ENCODE data around the gene TCTN2. TPM values are rescaled to one million over a fixed set of nuclear protein-coding genes. Genes with fewer than 3 reads are reported as not detected.

TCTN2 gene
- polyA plus RNA-seq: 14.3 and 15.1 TPM in 2 replicates
- polyA minus RNA-seq: 12.4 and 13.9 TPM in 2 replicates

GRCh38 chr12:123670882-123671728, at the start of gene TCTN2:
TSS of gene TCTN2 (plus strand) at chr12:123671113. CDS start at chr12:123671241, 128 bp downstream.
- Histone ChIP-seq H3K4me2 (ENCODE audit: low read length) (peak within 1 kb of the TSS; percentile 98), H3F3A (ENCODE audit: insufficient read depth, low read length, poor library complexity, severe bottlenecking) (no peaks in the 10 kb centered on the region), H3K27me3 (ENCODE audit: insufficient read depth, low read depth, low read length) (no peaks in the 10 kb centered on the region), H3K9me2 (ENCODE audit: insufficient read depth, low read length) (no peaks in the 10 kb centered on the region), H3K9ac (ENCODE audit: low read length) (peak within 1 kb of the TSS; percentile 74), H3K36me3 (ENCODE audit: insufficient read depth, low read length) (no peaks in the 10 kb centered on the region), H3K79me2 (replicated peaks; ENCODE audit: insufficient read depth, low read length) (peaks cover 15% of the 10 kb centered on the region), H2AFZ (ENCODE audit: low read depth, low read length) (peak within 1 kb of the TSS; percentile 76), H3K27ac (ENCODE audit: low read length) (peak within 1 kb of the TSS; percentile 42), H3K9me3 (ENCODE audit: low read length) (no peaks in the 10 kb centered on the region), H3K4me3 (ENCODE audit: low read length) (peak within 1 kb of the TSS; percentile 96), H4K20me1 (ENCODE audit: insufficient read depth) (no peaks in the 10 kb centered on the region)
- TF ChIP-seq MXI1 (conservative IDR thresholded peaks at IDR 0.05; ENCODE audit: poor library complexity, severe bottlenecking): peak; percentile 94
- no peak for TF ChIP-seq SMC3 (conservative IDR thresholded peaks at IDR 0.05; ENCODE audit: poor library complexity)
- no peak for TF ChIP-seq EP300 (conservative IDR thresholded peaks at IDR 0.05; ENCODE audit: poor library complexity, severe bottlenecking)
- TF ChIP-seq EZH2 (IDR thresholded peaks at IDR 0.05; ENCODE audit: borderline replicate concordance, insufficient read depth, low read length, poor library complexity, severe bottlenecking): no peak
- no peak for TF ChIP-seq TAF1 (IDR thresholded peaks at IDR 0.05; ENCODE audit: low read depth)
- TF ChIP-seq CTCF (IDR thresholded peaks at IDR 0.05; ENCODE audit: poor library complexity, severe bottlenecking): no peak
- TF ChIP-seq, protein P1, sequence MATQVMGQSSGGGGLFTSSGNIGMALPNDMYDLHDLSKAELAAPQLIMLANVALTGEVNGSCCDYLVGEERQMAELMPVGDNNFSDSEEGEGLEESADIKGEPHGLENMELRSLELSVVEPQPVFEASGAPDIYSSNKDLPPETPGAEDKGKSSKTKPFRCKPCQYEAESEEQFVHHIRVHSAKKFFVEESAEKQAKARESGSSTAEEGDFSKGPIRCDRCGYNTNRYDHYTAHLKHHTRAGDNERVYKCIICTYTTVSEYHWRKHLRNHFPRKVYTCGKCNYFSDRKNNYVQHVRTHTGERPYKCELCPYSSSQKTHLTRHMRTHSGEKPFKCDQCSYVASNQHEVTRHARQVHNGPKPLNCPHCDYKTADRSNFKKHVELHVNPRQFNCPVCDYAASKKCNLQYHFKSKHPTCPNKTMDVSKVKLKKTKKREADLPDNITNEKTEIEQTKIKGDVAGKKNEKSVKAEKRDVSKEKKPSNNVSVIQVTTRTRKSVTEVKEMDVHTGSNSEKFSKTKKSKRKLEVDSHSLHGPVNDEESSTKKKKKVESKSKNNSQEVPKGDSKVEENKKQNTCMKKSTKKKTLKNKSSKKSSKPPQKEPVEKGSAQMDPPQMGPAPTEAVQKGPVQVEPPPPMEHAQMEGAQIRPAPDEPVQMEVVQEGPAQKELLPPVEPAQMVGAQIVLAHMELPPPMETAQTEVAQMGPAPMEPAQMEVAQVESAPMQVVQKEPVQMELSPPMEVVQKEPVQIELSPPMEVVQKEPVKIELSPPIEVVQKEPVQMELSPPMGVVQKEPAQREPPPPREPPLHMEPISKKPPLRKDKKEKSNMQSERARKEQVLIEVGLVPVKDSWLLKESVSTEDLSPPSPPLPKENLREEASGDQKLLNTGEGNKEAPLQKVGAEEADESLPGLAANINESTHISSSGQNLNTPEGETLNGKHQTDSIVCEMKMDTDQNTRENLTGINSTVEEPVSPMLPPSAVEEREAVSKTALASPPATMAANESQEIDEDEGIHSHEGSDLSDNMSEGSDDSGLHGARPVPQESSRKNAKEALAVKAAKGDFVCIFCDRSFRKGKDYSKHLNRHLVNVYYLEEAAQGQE (IDR thresholded peaks at IDR 0.05; ENCODE audit: borderline replicate concordance): peak; percentile 44
- peak; percentile 17 for TF ChIP-seq RAD21 (conservative IDR thresholded peaks at IDR 0.05)
- peak; percentile 78 for TF ChIP-seq POLR2AphosphoS5 (IDR thresholded peaks at IDR 0.05)

DNA sequence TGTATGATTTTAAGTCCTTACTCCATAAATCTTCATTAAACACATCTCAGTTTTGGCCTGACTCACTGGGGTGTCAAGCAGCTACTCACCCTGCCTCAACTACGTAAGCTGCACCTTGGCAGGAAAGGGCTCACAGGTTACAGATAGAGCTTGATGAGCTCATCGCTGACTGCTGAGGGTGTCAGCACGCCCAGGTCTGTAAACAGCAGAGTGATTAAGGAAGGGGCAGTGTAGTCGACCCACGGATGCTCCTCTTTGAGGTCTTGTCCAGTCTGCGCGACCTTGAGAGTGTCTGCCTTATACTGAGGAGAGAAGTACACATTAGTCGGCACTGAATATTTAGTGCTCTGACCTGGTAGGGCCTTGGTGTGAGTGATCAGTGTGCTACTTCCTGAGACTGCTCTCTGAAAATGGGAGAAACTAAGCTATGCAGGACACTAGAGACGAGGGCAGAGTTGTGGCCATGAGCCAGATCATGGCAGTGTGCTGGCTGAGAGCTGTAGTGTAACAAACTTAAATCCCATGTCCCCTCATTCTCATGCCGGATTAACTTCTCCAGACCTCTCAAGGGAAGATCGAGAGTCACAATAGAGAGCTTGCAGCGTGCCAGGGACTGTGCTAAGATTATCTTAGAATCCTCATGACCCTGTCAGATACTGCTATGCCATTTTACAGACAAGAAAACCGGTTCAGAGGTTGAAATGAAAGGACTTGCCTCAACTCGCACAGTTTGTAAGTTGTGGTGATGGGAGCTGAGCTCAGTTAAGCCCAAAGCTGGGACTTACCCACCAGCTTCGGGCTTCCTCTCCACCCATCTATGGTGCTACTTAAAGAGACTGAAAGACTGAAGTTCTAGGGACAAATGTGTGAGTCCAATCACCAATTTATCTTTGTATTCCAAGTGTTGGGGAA, 49.0 kb upstream of the TCTN2 start:
- no peak overlapping the region for H2AFZ ChIP-seq (ENCODE audit: low read depth, low read length)
- H3K4me2 ChIP-seq (ENCODE audit: low read length): no peak overlapping the region
- H3K36me3 ChIP-seq (ENCODE audit: insufficient read depth, low read length): peaks cover 15% of the 10 kb centered on the region
- no peaks in the 10 kb centered on the region for H3K9me3 ChIP-seq (ENCODE audit: low read length)
- H3F3A ChIP-seq (ENCODE audit: insufficient read depth, low read length, poor library complexity, severe bottlenecking): no peaks in the 10 kb centered on the region
- no peaks in the 10 kb centered on the region for H3K79me2 ChIP-seq (replicated peaks; ENCODE audit: insufficient read depth, low read length)
- TF ChIP-seq RAD21 (conservative IDR thresholded peaks at IDR 0.05) (no peak), CTCF (IDR thresholded peaks at IDR 0.05; ENCODE audit: poor library complexity, severe bottlenecking) (no peak), EZH2 (IDR thresholded peaks at IDR 0.05; ENCODE audit: borderline replicate concordance, insufficient read depth, low read length, poor library complexity, severe bottlenecking) (no peak), TAF1 (IDR thresholded peaks at IDR 0.05; ENCODE audit: low read depth) (no peak), POLR2AphosphoS5 (IDR thresholded peaks at IDR 0.05) (no peak), MXI1 (conservative IDR thresholded peaks at IDR 0.05; ENCODE audit: poor library complexity, severe bottlenecking) (no peak), SMC3 (conservative IDR thresholded peaks at IDR 0.05; ENCODE audit: poor library complexity) (no peak), EP300 (conservative IDR thresholded peaks at IDR 0.05; ENCODE audit: poor library complexity, severe bottlenecking) (no peak)
- TF ChIP-seq, protein P1 (IDR thresholded peaks at IDR 0.05; ENCODE audit: borderline replicate concordance): no peak
- H3K27ac ChIP-seq (ENCODE audit: low read length): no peak overlapping the region
- H4K20me1 ChIP-seq (ENCODE audit: insufficient read depth): no peaks in the 10 kb centered on the region
- no peak overlapping the region for H3K9ac ChIP-seq (ENCODE audit: low read length)
- no peak overlapping the region for H3K4me3 ChIP-seq (ENCODE audit: low read length)
- H3K9me2 ChIP-seq (ENCODE audit: insufficient read depth, low read length): no peaks in the 10 kb centered on the region
- no peaks in the 10 kb centered on the region for H3K27me3 ChIP-seq (ENCODE audit: insufficient read depth, low read depth, low read length)
